COR-L47 (cell line): ENCODE results near the gene ZNF557.

Experiments used
- DNase-seq: peaks from one replicate; lab custom pipeline; 2025; lab: John Stamatoyannopoulos, UW

Gene ZNF557

GRCh38 chr19:7125221-7125620 is 55.7 kb downstream of the ZNF557 start:
- no peak for DNase-seq

DNA sequence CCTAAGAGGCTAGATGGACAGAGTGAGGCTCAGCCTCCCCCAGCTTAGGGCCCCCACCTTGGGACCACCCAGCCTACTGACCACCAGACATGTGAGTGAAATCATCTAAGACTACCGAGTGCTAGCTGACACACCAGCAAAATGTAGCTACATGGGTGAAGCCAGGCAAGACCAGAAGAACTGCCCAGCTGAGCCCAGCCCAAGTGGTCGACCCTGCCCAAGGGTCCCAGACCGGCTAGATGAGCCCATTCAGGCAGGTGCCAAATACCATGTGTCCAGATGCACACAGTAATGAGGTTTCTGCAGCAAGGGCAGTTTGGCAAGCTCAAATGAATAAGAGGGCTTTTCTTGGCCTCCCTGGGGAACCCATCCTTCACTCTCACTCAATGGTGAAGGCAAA is 56.6 kb downstream of the ZNF557 start:
- DNase-seq: no peak

DNA sequence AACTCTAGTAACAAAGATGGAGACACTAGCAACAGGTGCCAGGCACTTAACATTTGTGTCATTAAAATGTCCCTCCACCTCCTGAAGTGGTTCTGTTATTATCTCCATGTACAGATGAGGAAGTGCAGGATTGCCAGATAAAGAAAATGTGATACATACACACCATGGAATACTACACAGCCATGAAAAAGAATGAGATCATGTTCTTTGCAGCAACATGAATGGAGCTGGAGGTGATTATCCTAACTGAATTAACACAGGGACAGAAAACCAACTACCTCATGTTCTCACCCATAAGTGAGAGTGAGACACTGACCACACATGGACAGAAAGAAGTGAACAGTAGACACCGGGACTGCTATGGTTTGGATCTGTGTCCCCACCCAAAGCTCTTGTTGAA is 60.5 kb downstream of the ZNF557 start:
- no peak for DNase-seq

GRCh38 chr19:7132054-7132453 is 62.6 kb downstream of the ZNF557 start:
- DNase-seq: no peak

GRCh38 chr19:7137120-7137519 is 67.6 kb downstream of the ZNF557 start:
- DNase-seq: no peak
